NCI-H2029 (cell line): Measurements from ENCODE around the gene MED27.
"Not testable (repeated sequence)": the region's sequence is repeated elsewhere in the genome, so short reads cannot be mapped to it uniquely, and the experiment has no call there.

Experiments
- DNase-seq: peaks from one replicate; lab custom pipeline; 2025; lab: John Stamatoyannopoulos, UW

Gene MED27

GRCh38 chr9:132018957-132019405 lies 60.7 kb downstream of the MED27 start:
- no peak for DNase-seq

DNA sequence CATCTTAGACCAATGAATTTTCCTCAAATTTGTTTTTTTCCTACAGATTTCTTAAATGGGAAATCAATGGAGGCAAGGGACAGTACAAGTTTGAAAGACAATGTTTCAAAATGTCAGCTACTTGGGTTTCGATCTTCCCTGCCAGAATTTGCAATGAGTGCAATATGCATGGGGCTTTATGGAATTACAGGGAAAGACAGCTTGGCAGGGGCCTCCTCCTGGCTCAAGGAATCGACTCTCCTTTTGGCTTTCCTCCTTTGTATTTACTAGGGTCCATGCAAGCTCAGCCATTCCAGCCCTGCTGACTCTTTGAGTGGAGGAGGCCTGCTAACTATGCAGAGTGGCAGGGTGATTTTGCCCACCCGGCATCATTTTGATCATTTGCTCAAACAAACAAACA lies 63.2 kb downstream of the MED27 start:
- DNase-seq = no peak

DNA sequence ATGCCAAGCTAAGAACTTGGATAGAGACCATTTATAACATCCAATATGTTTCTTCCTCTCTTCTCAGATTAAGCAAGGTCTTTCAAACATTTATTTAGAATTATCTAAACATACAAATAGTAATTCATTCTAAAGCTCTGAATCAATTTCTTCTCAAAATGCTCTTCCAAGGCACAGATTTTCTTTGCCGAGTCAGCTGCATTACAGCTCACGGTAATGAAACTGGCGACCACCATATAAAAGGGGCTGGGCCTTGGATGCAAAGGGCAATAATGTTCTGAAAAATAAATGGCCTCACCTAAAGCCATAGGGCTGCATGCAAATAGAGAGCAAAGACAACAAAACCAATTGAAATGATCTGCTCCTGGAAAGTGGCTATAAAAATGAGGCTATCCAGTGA lies 63.8 kb downstream of the MED27 start:
- no peak for DNase-seq

GRCh38 chr9:132014218-132014805 lies 65.4 kb downstream of the MED27 start:
- no peak for DNase-seq

GRCh38 chr9:132012704-132013357 lies 66.8 kb downstream of the MED27 start:
- DNase-seq = no peak

DNA sequence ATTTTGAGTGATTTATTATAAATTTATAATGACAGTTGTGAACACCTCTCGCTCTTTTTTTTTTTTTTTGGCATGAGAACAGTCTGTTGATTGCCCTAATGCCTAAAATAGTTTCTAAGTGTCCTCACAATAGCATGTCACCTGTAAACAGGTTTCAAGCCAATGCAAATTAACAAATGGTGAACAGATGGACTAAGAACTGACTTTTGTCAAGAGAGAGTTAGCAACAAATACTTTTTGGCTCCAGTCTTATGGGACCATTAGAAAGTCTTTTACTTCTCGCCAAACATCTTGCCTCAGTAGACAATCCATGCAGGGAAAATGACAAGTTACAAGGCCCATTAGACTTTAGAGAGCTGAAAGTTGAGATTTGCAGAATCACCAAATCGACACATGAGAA lies 67.8 kb downstream of the MED27 start:
- no peak for DNase-seq

- no peak for DNase-seq
Observed at GRCh38 chr9:132011309-132011708, 68.4 kb downstream of the MED27 start.

DNA sequence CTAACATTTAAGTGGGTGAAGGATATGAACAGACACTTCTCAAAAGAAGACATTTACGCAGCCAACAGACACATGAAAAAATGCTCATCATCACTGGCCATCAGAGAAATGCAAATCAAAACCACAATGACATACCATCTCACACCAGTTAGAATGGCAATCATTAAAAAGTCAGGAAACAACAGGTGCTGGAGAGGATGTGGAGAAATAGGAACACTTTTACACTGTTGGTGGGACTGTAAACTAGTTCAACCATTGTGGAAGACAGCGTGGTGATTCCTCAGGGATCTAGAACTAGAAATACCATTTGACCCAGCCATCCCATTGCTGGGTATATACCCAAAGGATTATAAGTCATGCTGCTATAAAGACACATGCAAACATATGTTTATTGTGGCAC lies 69.5 kb downstream of the MED27 start:
- DNase-seq = not testable (repeated sequence)

GRCh38 chr9:132008855-132009812 lies 70.5 kb downstream of the MED27 start:
- DNase-seq = peak; percentile 54

- no peak for DNase-seq
Observed at GRCh38 chr9:132008184-132008803, 71.4 kb downstream of the MED27 start.

GRCh38 chr9:132007371-132008025 lies 72.2 kb downstream of the MED27 start:
- DNase-seq = no peak

DNA sequence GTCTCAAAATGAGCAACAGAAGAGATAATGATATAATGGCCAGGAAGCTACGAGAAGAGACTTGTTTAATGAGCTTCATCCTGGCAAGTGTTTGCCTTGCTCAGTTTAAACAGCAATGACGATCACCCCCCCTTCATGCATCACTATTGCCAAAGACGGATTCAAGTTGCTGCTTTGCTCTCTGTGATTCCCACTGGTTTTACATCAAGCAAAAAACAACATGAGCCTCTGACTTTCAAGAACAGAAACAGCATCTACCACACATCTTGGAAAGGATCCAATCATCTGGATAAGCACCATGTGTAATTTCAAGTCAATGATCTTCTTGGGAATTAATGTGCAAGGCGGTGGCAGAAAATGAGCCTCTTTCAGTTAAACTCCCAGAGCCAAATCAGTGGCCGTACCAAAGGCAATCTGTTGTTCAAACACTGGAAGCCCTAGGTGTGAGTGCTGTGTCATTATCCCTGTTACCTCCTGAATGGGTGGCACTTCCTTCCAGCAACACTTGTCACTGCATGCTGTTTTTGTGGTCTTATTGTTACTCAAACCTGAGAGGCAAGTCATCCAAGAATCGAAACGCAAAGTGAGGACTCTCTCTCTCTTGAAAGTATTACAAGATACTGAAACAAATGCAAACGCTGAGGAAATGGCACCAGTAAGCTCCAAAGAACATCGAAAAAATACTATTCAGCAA lies 72.8 kb downstream of the MED27 start:
- peak; percentile 78 for DNase-seq

DNA sequence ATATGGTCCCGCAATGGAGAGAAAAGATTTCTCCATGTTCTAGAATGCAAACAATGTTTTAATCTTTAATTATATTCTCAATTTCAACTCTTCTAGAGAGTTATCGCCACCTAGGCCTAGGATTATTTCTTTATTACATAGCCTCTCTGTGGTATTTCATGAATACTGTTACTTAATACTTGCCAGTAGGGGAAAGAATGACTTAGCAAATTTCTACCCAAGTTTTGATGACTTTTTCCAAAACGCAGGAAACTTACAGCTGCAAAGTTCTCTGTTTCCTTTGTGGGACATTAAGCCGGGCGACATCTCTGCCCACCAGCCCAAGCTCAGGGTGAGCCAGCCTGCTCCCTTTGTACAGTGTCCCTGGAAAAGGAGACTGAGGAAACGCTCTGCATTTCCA lies 73.8 kb downstream of the MED27 start:
- DNase-seq = no peak

GRCh38 chr9:132004323-132004722 lies 75.3 kb downstream of the MED27 start:
- DNase-seq = no peak

- no peak for DNase-seq
Observed at GRCh38 chr9:132003896-132004295, 75.8 kb downstream of the MED27 start.

- no peak for DNase-seq
Observed at GRCh38 chr9:132003319-132003704, 76.4 kb downstream of the MED27 start.

DNA sequence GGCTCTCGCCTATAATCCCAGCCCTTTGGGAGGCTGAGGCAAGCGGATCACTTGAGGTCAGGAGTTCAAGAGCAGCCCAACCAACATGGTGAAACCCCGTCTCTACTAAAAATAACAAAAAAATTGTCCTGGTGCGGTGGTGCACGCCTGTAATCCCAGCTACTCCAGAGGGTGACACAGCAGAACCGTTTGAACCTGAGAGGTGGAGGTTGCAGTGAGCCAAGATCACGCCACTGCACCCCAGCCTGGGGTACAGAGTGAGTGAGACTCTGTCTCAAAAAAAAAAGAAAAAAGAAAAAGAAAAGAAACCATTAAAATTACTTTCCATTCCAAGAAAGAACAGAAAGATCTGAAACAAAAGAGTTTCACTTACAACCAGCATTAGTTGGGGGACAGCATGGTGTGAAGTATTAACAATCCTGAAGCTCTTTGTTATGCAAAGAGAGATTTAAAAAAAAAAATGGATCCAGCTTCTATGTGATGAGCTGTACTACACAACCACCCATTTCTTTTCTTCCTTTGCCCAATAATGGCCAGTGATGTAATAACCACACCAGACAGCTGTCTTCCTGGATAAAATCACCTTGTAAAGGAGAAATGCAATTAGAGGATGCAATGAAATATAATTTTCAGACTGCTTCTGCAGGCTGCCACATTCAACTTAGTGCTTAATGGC lies 76.9 kb downstream of the MED27 start:
- DNase-seq = no peak

GRCh38 chr9:132001567-132001966 lies 78.1 kb downstream of the MED27 start:
- DNase-seq = no peak

DNA sequence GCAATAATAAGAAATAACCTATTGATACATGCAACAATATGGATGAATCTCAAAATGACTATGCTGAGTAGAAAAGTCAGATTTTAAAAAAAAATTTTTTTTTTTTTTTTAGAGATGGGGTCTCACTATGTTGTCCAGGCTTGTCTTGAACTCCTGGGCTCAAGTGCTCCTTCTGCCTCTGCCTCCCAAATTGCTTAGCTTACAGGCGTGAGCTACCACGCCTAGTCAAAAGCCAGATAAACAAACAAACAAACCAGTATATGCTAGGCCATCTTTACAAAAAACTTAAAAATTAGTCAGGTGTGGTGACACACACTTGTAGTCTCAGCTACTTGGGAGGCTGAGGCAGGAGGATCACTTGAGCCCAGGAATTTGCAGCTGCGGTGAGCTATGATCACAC lies 79.0 kb downstream of the MED27 start:
- DNase-seq = no peak

DNA sequence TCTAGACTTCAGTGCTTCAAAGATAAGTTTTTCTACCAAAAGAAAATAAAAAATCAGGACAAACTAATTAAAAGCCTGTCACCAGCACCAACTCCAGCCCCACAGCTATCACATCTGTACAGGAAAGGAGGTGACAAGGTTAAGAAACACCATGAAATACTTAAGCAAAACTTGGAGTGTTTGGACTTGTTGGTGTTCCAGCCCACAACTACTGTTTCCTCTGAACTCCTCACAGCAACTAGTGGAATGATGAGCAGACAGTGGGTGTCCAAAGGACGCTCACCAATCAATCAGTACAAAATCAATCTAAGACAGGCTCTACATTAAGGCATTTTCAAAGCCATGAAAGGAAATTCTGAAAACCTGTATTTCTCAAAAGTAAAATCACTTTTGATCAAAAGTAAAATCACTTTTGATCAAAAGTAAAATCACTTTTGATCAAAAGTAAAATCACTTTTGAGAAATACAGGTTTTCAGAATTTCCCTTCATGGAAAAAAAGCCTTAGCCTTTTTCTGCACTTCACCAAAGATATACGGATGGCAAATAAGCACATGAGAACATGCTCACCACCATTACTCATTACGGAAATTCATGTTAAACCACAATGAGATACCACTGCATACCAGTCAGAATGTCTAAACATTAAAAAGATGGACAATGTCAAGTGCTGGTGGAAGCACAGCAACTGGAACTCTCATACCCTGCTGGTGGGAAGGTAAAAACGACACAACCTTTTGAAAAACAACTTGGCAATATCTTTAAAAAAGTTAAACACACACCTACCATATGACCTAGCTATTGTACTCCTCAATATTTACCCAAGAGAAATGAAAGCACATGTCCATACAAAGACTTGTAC lies 79.7 kb downstream of the MED27 start:
- no peak for DNase-seq
